Stimulated activated CD8-positive, alpha-beta memory T cell treated with anti-CD3 and anti-CD28 coated beads, Interleukin-4, amount 100 ng/mL, for 24 hours (primary cell): ENCODE results near the gene RDH13.
"Not testable (repeated sequence)": the region's sequence is repeated elsewhere in the genome, so short reads cannot be mapped to it uniquely, and the experiment has no call there.

Source experiments
- DNase-seq: peaks from one replicate; pipeline ENCODE4 v3.0.0-alpha.2; 2020; ENCODE audit warnings: low read depth

RDH13 gene

GRCh38 chr19:55076321-55076720 is 13.4 kb upstream of the RDH13 start:
- DNase-seq = no peak

- DNase-seq = no peak
Measured at GRCh38 chr19:55075371-55075998, 12.5 kb upstream of the RDH13 start, which contains the start of gene EPS8L1. Gene EPS8L1, plus strand, starts transcription at chr19:55075869. Its CDS starts 576 bp downstream, at chr19:55076445.

GRCh38 chr19:55071913-55072312 is 9.0 kb upstream of the RDH13 start:
- DNase-seq = no peak

GRCh38 chr19:55071129-55071502 is 8.2 kb upstream of the RDH13 start:
- DNase-seq = no peak

GRCh38 chr19:55070466-55071128 is 7.6 kb upstream of the RDH13 start:
- DNase-seq = no peak

- no peak for DNase-seq
Measured at GRCh38 chr19:55069865-55070197, 6.9 kb upstream of the RDH13 start.

GRCh38 chr19:55068950-55069864 is 6.3 kb upstream of the RDH13 start:
- no peak for DNase-seq

GRCh38 chr19:55067869-55068268 is 4.9 kb upstream of the RDH13 start:
- DNase-seq = no peak

GRCh38 chr19:55066107-55066709 is 3.3 kb upstream of the RDH13 start:
- DNase-seq = no peak

GRCh38 chr19:55065516-55065915 is 2.6 kb upstream of the RDH13 start:
- DNase-seq = not testable (repeated sequence)

GRCh38 chr19:55063492-55063843 is 520 bp upstream of the RDH13 start:
- DNase-seq = no peak

- not testable (repeated sequence) for DNase-seq
Measured at GRCh38 chr19:55060287-55060686, 2.7 kb downstream of the RDH13 start.

- no peak for DNase-seq
Measured at GRCh38 chr19:55058781-55059610, 4.0 kb downstream of the RDH13 start.

GRCh38 chr19:55056827-55057226 is 6.1 kb downstream of the RDH13 start:
- no peak for DNase-seq

- no peak for DNase-seq
Measured at GRCh38 chr19:55053735-55054134, 9.2 kb downstream of the RDH13 start.

- no peak for DNase-seq
Measured at GRCh38 chr19:55050749-55051532, 12.0 kb downstream of the RDH13 start.

GRCh38 chr19:55048446-55048845 is 14.5 kb downstream of the RDH13 start:
- DNase-seq = no peak

GRCh38 chr19:55047951-55048350 is 15.0 kb downstream of the RDH13 start:
- no peak for DNase-seq

GRCh38 chr19:55046975-55047622 is 15.8 kb downstream of the RDH13 start:
- DNase-seq = no peak
